ENCODE results near the gene HEG1. TPM values are rescaled to one million over a fixed set of nuclear protein-coding genes. Genes with fewer than 3 reads are reported as not detected.
A peak's percentile ranks its signal among the peaks of the same experiment; 100 is the strongest.

The HEG1 gene
- total RNA-seq, 6 experiments from 2014 or later, result 88.6 to 126 (median 105) TPM

- Mint-ChIP-seq H3K4me1 (ENCODE audit: low read depth) (peaks cover 48% of the 10 kb centered on the region), H3K36me3 (ENCODE audit: low read depth) (peaks cover 32% of the 10 kb centered on the region), H3K27me3 (ENCODE audit: insufficient read depth) (peaks cover 4% of the 10 kb centered on the region), H3K9me3 (no peaks in the 10 kb centered on the region), H3K4me3 (no peak overlapping the region), H3K27ac (no peak overlapping the region)
- no peak for TF ChIP-seq CTCF (IDR thresholded peaks at IDR 0.05)
- DNase-seq, result no peak
Measured at GRCh38 chr3:125048282-125048681, 7.5 kb downstream of the HEG1 start.

- peaks cover 40% of the 10 kb centered on the region for H3K36me3 Mint-ChIP-seq (ENCODE audit: low read depth)
- TF ChIP-seq CTCF (IDR thresholded peaks at IDR 0.05), result peak; percentile 59
- no peak overlapping the region; the same call in 1 of the 2 replicates for H3K4me3 Mint-ChIP-seq
- peaks cover 4% of the 10 kb centered on the region; the same call in 1 of the 2 replicates for H3K27me3 Mint-ChIP-seq (ENCODE audit: insufficient read depth)
- H3K4me1 Mint-ChIP-seq (ENCODE audit: low read depth), result peaks cover 40% of the 10 kb centered on the region
- no peaks in the 10 kb centered on the region for H3K9me3 Mint-ChIP-seq
- no peak overlapping the region for H3K27ac Mint-ChIP-seq
- peak; percentile 83 for DNase-seq
Measured at GRCh38 chr3:125045965-125046364, 9.8 kb downstream of the HEG1 start.

GRCh38 chr3:125045194-125045593, 10.6 kb downstream of the HEG1 start:
- H3K27ac Mint-ChIP-seq, result no peak overlapping the region
- peaks cover 4% of the 10 kb centered on the region; the same call in 1 of the 2 replicates for H3K27me3 Mint-ChIP-seq (ENCODE audit: insufficient read depth)
- no peak for TF ChIP-seq CTCF (IDR thresholded peaks at IDR 0.05)
- no peak for DNase-seq
- peaks cover 34% of the 10 kb centered on the region for H3K36me3 Mint-ChIP-seq (ENCODE audit: low read depth)
- H3K4me3 Mint-ChIP-seq, result no peak overlapping the region
- H3K4me1 Mint-ChIP-seq (ENCODE audit: low read depth), result peaks cover 40% of the 10 kb centered on the region
- H3K9me3 Mint-ChIP-seq, result no peaks in the 10 kb centered on the region

- peaks cover 44% of the 10 kb centered on the region for H3K4me1 Mint-ChIP-seq (ENCODE audit: low read depth)
- peaks cover 23% of the 10 kb centered on the region for H3K36me3 Mint-ChIP-seq (ENCODE audit: low read depth)
- DNase-seq, result no peak
- TF ChIP-seq CTCF (IDR thresholded peaks at IDR 0.05), result no peak
- no peaks in the 10 kb centered on the region for H3K9me3 Mint-ChIP-seq
- H3K27me3 Mint-ChIP-seq (ENCODE audit: insufficient read depth), result peaks cover 4% of the 10 kb centered on the region; the same call in 1 of the 2 replicates
- H3K4me3 Mint-ChIP-seq, result no peak overlapping the region
- no peak overlapping the region; the same call in 1 of the 2 replicates for H3K27ac Mint-ChIP-seq
Measured at GRCh38 chr3:125043599-125044151, 12.1 kb downstream of the HEG1 start.

GRCh38 chr3:125042725-125043406, 12.9 kb downstream of the HEG1 start:
- Mint-ChIP-seq H3K27me3 (ENCODE audit: insufficient read depth) (peaks cover 4% of the 10 kb centered on the region; the same call in 1 of the 2 replicates), H3K9me3 (no peaks in the 10 kb centered on the region), H3K27ac (peak overlapping the region; percentile 55; the same call in 1 of the 2 replicates), H3K4me3 (peak overlapping the region; percentile 39; the same call in 1 of the 2 replicates), H3K36me3 (ENCODE audit: low read depth) (peaks cover 18% of the 10 kb centered on the region), H3K4me1 (ENCODE audit: low read depth) (peaks cover 43% of the 10 kb centered on the region)
- no peak for DNase-seq
- TF ChIP-seq CTCF (IDR thresholded peaks at IDR 0.05), result no peak

Data from HFFc6 (cell line).